NCI-H748 (cell line): ENCODE results near the gene MAGEB3.

Experiments
- DNase-seq: peaks from one replicate; lab custom pipeline; 2025; ENCODE audit not compliant: unreplicated experiment; lab: John Stamatoyannopoulos, UW

The MAGEB3 gene

GRCh38 chrX:30278365-30278764, 47.9 kb downstream of the MAGEB3 start:
- DNase-seq = no peak

DNA sequence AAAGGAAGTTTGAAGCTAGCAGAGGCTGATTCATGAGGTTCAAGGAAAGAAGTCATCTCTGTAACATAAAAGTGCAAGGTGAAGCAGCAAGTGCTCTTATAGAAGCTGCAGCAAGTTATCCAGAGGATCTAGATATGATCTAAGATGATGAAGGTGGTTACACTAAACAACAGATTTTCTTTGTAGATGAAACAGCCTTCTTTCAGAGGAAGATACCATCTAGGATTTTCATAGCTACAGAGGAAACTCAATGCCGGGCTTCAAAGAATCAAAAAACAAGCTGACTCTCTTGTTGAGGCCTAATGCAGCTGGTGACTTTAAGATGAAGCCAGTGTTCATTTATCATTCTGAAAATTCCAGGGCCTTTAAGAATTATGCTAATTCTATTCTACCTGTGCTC, 50.0 kb downstream of the MAGEB3 start:
- DNase-seq = no peak

DNA sequence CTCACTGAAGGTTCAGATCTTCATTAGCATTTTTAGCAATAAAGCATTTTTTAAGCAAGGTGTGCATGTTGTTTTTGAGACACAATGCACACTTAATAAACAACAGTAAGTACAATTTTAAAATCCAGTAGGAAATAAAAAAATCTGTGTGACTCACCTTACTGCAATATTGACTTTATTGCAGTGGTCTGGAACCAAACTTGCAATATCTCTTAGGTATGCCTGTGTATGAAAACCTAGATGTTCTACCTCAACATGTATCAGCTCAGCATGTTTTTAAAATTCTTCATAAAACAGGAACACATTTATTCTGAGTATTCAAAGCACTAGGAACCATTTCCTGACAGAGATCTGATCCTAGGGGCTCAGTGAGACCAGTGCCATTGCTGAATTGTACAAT, 52.1 kb downstream of the MAGEB3 start:
- DNase-seq = no peak

- DNase-seq = no peak
Observed at GRCh38 chrX:30283456-30284200, 53.2 kb downstream of the MAGEB3 start.
